Peyer's patch (tissue), 4 donors: ENCODE results near the gene RBPJ.

Source experiments
- CTCF ChIP-seq, 6 experiments: fragments of 450-650 bp in 4 of 6; fragments of 200-600 bp in 2 of 6; sonication (generic) in 1 of 6; IDR thresholded peaks; one replicate each; pipeline ENCODE4 v1.5.1; 2017 to 2019; ENCODE audit warnings: antibody characterized with exemption in 6 of 6, mild to moderate bottlenecking in 3 of 6, moderate library complexity in 1 of 6
- POLR2A ChIP-seq, 2 donors: fragments of 450-650 bp; IDR thresholded peaks; one replicate each; pipeline ENCODE4 v1.5.1; 2017; ENCODE audit warnings: antibody characterized with exemption in 2 of 2, mild to moderate bottlenecking in 2 of 2, moderate library complexity in 2 of 2

GRCh38 chr4:26299254-26299882 lies 21.4 kb upstream of the RBPJ start:
- TF ChIP-seq CTCF (IDR thresholded peaks at IDR 0.05) = no peak
- TF ChIP-seq POLR2A (IDR thresholded peaks at IDR 0.05) = no peak
